ENCODE data around the gene NLE1. TPM values are rescaled to one million over a fixed set of nuclear protein-coding genes. Genes with fewer than 3 reads are reported as not detected.

The NLE1 gene
- polyA plus RNA-seq, 1 of the 3 experiments (the other 2 are of a cell fraction) = 22.1 TPM

DNA sequence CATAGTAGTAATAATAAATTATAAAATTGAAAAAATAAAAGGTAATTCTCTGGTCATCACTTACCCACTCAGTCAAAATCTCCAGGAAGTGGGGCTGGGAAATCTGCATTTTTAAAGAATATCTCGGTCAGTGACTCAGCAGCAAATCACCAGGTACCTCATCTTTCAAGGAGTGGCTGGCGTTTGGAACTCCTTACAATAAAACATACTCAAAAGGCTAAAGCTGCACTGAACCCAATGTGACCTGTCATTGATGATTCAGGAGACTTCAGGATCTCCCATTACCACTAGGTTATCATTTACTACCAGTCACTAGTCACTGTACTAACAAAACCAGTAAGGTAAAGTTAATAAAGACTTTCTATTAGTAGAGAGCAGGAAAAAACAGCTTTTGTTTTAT lies 57.1 kb downstream of the NLE1 start:
- peaks cover 6% of the 10 kb centered on the region for H4K20me1 ChIP-seq (ENCODE audit: insufficient read depth)
- peaks cover 33% of the 10 kb centered on the region for H3F3A ChIP-seq (replicated peaks; ENCODE audit: insufficient read depth)
- ChIA-PET CTCF (interaction anchor here (1.2 kb wide), 1 partner anchor 86 kb away, joined by 3 read pairs; no protein-coding TSS in a partner anchor), POLR2A (no interaction called here)
- no peaks in the 10 kb centered on the region for H3K9me3 ChIP-seq
- no peaks in the 10 kb centered on the region for H3K27me3 ChIP-seq (ENCODE audit: insufficient read depth)
- H3K9ac ChIP-seq = peak overlapping the region; percentile 24; the same call in 1 of the 2 replicates
- H2AFZ ChIP-seq (ENCODE audit: low read depth) = no peak overlapping the region
- H3K79me2 ChIP-seq (ENCODE audit: insufficient read depth) = peaks cover 73% of the 10 kb centered on the region
- H3K27ac ChIP-seq (ENCODE audit: low read depth in 2 of 2, low read length in 1 of 2) = peak overlapping the region in 1 of 2 experiments; percentile 60; a peak in 2 of 4 replicates
- 0 out of 4 replicates have a peak overlapping the region, but pooled peaks of 1 of the 2 experiments have one; percentile 1 for H3K4me3 ChIP-seq (ENCODE audit: low read depth in 2 of 2, low read length in 1 of 2)
- peak overlapping the region; percentile 47 for H3K4me2 ChIP-seq
- TF ChIP-seq NRF1 (IDR thresholded peaks at IDR 0.05; ENCODE audit: low read depth, low read length) = no peak
- 0 out of 2 replicates have a peak, but pooled peaks have one; percentile 45 for TF ChIP-seq FOXM1 (IDR thresholded peaks at IDR 0.05; ENCODE audit: low read depth)
- TF ChIP-seq RXRA (IDR thresholded peaks at IDR 0.05; ENCODE audit: borderline replicate concordance, low read depth) = peak; percentile 86; the same call in 1 of the 2 replicates
- peak; percentile 89 for TF ChIP-seq FOSL2 (IDR thresholded peaks at IDR 0.05; ENCODE audit: borderline replicate concordance, low read depth)
- TF ChIP-seq TEAD4 (IDR thresholded peaks at IDR 0.05; ENCODE audit: borderline replicate concordance, insufficient read depth) = 0 out of 2 replicates have a peak, but pooled peaks have one; percentile 18
- TF ChIP-seq ELF1 (IDR thresholded peaks at IDR 0.05) = 0 out of 2 replicates have a peak, but pooled peaks have one; percentile 13
- peak; percentile 84 for TF ChIP-seq JUND (IDR thresholded peaks at IDR 0.05)
- peak; percentile 19; the same call in 1 of the 2 replicates for TF ChIP-seq POLR2AphosphoS5 (IDR thresholded peaks at IDR 0.05; ENCODE audit: low read depth, low read length)
- TF ChIP-seq, protein P1, sequence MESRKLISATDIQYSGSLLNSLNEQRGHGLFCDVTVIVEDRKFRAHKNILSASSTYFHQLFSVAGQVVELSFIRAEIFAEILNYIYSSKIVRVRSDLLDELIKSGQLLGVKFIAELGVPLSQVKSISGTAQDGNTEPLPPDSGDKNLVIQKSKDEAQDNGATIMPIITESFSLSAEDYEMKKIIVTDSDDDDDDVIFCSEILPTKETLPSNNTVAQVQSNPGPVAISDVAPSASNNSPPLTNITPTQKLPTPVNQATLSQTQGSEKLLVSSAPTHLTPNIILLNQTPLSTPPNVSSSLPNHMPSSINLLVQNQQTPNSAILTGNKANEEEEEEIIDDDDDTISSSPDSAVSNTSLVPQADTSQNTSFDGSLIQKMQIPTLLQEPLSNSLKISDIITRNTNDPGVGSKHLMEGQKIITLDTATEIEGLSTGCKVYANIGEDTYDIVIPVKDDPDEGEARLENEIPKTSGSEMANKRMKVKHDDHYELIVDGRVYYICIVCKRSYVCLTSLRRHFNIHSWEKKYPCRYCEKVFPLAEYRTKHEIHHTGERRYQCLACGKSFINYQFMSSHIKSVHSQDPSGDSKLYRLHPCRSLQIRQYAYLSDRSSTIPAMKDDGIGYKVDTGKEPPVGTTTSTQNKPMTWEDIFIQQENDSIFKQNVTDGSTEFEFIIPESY (IDR thresholded peaks at IDR 0.05; ENCODE audit: borderline replicate concordance, low read depth) = no peak
- peak; percentile 54; the same call in 1 of the 2 replicates for TF ChIP-seq NFIC (IDR thresholded peaks at IDR 0.05; ENCODE audit: borderline replicate concordance)
- no peak for TF ChIP-seq CTCF (IDR thresholded peaks at IDR 0.05)
- 0 out of 2 replicates have a peak, but pooled peaks have one; percentile 26 for TF ChIP-seq SIN3A (IDR thresholded peaks at IDR 0.05; ENCODE audit: borderline replicate concordance, low read depth, low read length)
- TF ChIP-seq EP300 (IDR thresholded peaks at IDR 0.05; ENCODE audit: borderline replicate concordance in 1 of 2, low read depth in 1 of 2, low read length in 1 of 2) = peak in 1 of 2 experiments; percentile 62; a peak in 1 of 4 replicates
- TF ChIP-seq RCOR1 (IDR thresholded peaks at IDR 0.05; ENCODE audit: low read length) = no peak
- TF ChIP-seq, protein P2, sequence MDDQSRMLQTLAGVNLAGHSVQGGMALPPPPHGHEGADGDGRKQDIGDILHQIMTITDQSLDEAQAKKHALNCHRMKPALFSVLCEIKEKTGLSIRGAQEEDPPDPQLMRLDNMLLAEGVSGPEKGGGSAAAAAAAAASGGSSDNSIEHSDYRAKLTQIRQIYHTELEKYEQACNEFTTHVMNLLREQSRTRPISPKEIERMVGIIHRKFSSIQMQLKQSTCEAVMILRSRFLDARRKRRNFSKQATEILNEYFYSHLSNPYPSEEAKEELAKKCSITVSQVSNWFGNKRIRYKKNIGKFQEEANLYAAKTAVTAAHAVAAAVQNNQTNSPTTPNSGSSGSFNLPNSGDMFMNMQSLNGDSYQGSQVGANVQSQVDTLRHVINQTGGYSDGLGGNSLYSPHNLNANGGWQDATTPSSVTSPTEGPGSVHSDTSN (IDR thresholded peaks at IDR 0.05) = peak; percentile 82
- TF ChIP-seq TCF12 (IDR thresholded peaks at IDR 0.05) = peak; percentile 69; the same call in 1 of the 2 replicates
- DNase-seq = no peak
- H3K4me1 ChIP-seq (ENCODE audit: control insufficient read depth in 1 of 2, insufficient read depth in 2 of 2, low read depth in 1 of 2, low read length in 1 of 2) = peaks cover 21 to 36% of the 10 kb centered on the region in 2 experiments
- no peaks in the 10 kb centered on the region for H3K9me2 ChIP-seq
- WGBS (ENCODE audit: low lambda C conversion rate) = 3% methylated on average over 2 of the region's 2 CpGs
- peaks cover 0 to 4% of the 10 kb centered on the region in 2 experiments for H3K36me3 ChIP-seq (replicated peaks in 1 of 2; ENCODE audit: control insufficient read depth in 1 of 2, insufficient read depth in 2 of 2, low read length in 1 of 2)

Measured in SK-N-SH (cell line).